K562 (cell line): ENCODE results near the gene PDCL3. TPM values are rescaled to one million over a fixed set of nuclear protein-coding genes. Genes with fewer than 3 reads are reported as not detected.
A peak's percentile ranks its signal among the peaks of the same experiment; 100 is the strongest.

ENCODE experiments used
- CXXC5 ChIP-seq: fragments of 250-450 bp; sonication (Bioruptor Pico); IDR thresholded peaks from 2 replicates; pipeline ENCODE4 v1.8.0; 2022; ENCODE audit warnings: inconsistent platforms, mild to moderate bottlenecking, moderate library complexity
- EZH2 ChIP-seq: IDR thresholded peaks from 2 replicates; pipeline ENCODE4 v1.6.1; 2012; ENCODE audit warnings: low read depth, mild to moderate bottlenecking, inconsistent platforms, low read length, borderline replicate concordance
- GTF2F1 ChIP-seq: IDR thresholded peaks from 2 replicates; pipeline ENCODE4 v1.6.1; 2011; ENCODE audit warnings: low read depth, low read length, improper control_type of control experiment
- HOXB6 ChIP-seq: fragments of 250-450 bp; sonication (Bioruptor Pico); IDR thresholded peaks from 2 replicates; pipeline ENCODE4 v1.5.1; 2022; ENCODE audit warnings: mild to moderate bottlenecking, borderline replicate concordance
- NCOA2 ChIP-seq, 2 experiments: fragments of 450-650 bp; IDR thresholded peaks; 2 replicates each; pipeline ENCODE4 v1.6.1; 2018; ENCODE audit warnings: mild to moderate bottlenecking in 2 of 2, moderate library complexity in 1 of 2; ENCODE audit not compliant: partially characterized antibody in 2 of 2
- NFXL1 ChIP-seq: fragments of 450-650 bp; formaldehyde crosslinking; IDR thresholded peaks from 2 replicates; pipeline ENCODE4 v1.4.0; 2021; ENCODE audit warnings: mild to moderate bottlenecking
- PHF21A ChIP-seq: fragments of 450-650 bp; IDR thresholded peaks from 2 replicates; pipeline ENCODE4 v1.6.1; 2017; ENCODE audit warnings: low read depth, borderline replicate concordance
- POLR2A ChIP-seq: fragments of 450-650 bp; conservative IDR thresholded peaks from 2 replicates; pipeline ENCODE4 v1.6.1; 2016
- ZNF766 ChIP-seq: fragments of 200-800 bp; sonication (Bioruptor generic); conservative IDR thresholded peaks from 2 replicates; pipeline ENCODE4 v1.6.1; 2016; ENCODE audit warnings: missing genetic modification characterization, missing compliant biosample characterization
- ZNF785 ChIP-seq: fragments of 250-450 bp; sonication (Bioruptor Pico); IDR thresholded peaks from 2 replicates; pipeline ENCODE4 v1.4.0; 2020; ENCODE audit warnings: mild to moderate bottlenecking
- polyA plus RNA-seq, 8 experiments: library from polyadenylated mRNA; depleted of rRNA in 4 of 8; stranded (reverse) in 5 of 8; unstranded in 3 of 8; fragments of >200 nt; fragmentation: Nextera tagmentation in 2 of 8; fragmentation: Illumina TruSeq in 1 of 8; extraction: Ambion mirVana in 2 of 8; extraction: Trizol in 1 of 8; gene quantifications; 2 replicates each; pipeline versions ENCODE4 v1.2.1 to v1.2.3, GENCODE V29; 2011 to 2014; ENCODE audit warnings: inconsistent platforms in 1 of 8, missing spikeins in 1 of 8
- total RNA-seq, 7 experiments: library from RNA; depleted of rRNA in 6 of 7; stranded (reverse); fragments of >200 nt in 6 of 7; fragmentation: Illumina TruSeq in 2 of 7; extraction: Trizol in 2 of 7; gene quantifications; 2 replicates each; pipeline versions ENCODE4 v1.2.1 to v1.2.3, GENCODE V29; 2011 to 2021; ENCODE audit warnings: low replicate concordance in 1 of 7
- TF ChIP-seq, protein P1 (sequence below), 2 experiments: fragments of 450-650 bp; IDR thresholded peaks; 2 replicates each; pipeline ENCODE4 v1.6.1; 2018; ENCODE audit warnings: mild to moderate bottlenecking in 2 of 2, low read depth in 1 of 2; ENCODE audit not compliant: partially characterized antibody in 2 of 2
- TF ChIP-seq, protein P2 (sequence below): fragments of 450-650 bp; IDR thresholded peaks from 2 replicates; pipeline ENCODE4 v1.7.1; 2018; ENCODE audit warnings: mild to moderate bottlenecking, low read depth; ENCODE audit not compliant: partially characterized antibody
- TF ChIP-seq, protein P3 (sequence below): fragments of 250-450 bp; sonication (Bioruptor Pico); IDR thresholded peaks from 2 replicates; pipeline ENCODE4 v1.5.0; 2021
- TF ChIP-seq, protein P4 (sequence below): fragments of 450-650 bp; IDR thresholded peaks from 2 replicates; pipeline ENCODE4 v1.6.1; 2016; ENCODE audit warnings: borderline replicate concordance
- TF ChIP-seq, protein P5 (sequence below), 2 experiments: fragments of 450-650 bp; conservative IDR thresholded peaks; 2 replicates each; pipeline ENCODE4 v1.6.1; 2017; ENCODE audit warnings: mild to moderate bottlenecking in 2 of 2, moderate library complexity in 2 of 2

PDCL3 gene
- total and polyA plus RNA-seq, 9 of the 15 experiments (the other 6 are each of a cell fraction or from before 2014, with no cell fraction given) = 16.6 to 76.7 (median 26.9) TPM

DNA sequence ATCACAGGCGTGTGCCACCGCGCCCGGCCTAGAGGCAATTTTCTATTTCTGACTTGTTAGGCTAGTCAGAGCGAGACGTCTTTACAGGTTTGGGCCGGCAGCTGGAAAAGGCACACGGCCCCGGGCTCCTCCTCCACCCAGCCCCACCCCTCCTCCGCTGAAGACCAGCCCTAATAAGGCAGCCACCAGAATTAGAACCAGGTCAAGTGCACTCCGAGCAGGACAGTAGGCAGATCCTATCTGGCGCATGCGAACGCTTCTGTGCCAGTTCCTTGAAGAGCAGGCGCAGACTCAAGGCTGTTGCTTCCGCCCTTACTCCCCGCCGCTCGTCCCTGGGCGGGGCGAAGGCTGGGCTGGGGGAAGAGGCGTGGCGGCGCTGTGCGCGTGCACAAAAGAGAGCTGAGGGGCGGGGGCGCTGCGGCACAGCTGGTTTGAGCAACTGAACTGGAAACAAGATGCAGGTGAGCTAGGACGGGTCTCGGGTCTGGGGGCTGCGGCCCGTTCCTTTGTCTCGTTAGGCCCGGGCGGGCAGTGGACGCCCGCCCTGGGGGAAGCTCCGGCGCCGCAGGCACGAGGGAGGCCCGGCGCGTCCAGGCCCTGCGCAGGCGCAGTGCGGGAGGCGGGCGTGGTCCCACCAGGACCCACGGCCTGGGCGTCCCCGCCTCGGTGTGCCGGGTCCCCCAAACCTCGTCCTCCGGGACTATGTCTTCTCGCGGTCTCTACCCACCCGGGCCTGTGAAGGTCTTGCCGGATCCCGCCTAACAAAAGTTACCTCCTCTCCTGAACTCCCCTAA is at the start of gene PDCL3 (continued):
- TF ChIP-seq HOXB6 (no peak), PHF21A (peak; percentile 11; the same call in 1 of the 2 replicates), CXXC5 (CRISPR knock-in tag) (peak; percentile 76), ZNF785 (no peak), NCOA2 (IDR thresholded peaks at IDR 0.05; ENCODE audit: partially characterized antibody in 2 of 2) (no peak), ZNF766 (CRISPR knock-in tag) (no peak), POLR2A (peak; percentile 90), GTF2F1 (0 out of 2 replicates have a peak, but pooled peaks have one; percentile 31), NFXL1 (no peak), EZH2 (no peak)
- TF ChIP-seq, protein P1, sequence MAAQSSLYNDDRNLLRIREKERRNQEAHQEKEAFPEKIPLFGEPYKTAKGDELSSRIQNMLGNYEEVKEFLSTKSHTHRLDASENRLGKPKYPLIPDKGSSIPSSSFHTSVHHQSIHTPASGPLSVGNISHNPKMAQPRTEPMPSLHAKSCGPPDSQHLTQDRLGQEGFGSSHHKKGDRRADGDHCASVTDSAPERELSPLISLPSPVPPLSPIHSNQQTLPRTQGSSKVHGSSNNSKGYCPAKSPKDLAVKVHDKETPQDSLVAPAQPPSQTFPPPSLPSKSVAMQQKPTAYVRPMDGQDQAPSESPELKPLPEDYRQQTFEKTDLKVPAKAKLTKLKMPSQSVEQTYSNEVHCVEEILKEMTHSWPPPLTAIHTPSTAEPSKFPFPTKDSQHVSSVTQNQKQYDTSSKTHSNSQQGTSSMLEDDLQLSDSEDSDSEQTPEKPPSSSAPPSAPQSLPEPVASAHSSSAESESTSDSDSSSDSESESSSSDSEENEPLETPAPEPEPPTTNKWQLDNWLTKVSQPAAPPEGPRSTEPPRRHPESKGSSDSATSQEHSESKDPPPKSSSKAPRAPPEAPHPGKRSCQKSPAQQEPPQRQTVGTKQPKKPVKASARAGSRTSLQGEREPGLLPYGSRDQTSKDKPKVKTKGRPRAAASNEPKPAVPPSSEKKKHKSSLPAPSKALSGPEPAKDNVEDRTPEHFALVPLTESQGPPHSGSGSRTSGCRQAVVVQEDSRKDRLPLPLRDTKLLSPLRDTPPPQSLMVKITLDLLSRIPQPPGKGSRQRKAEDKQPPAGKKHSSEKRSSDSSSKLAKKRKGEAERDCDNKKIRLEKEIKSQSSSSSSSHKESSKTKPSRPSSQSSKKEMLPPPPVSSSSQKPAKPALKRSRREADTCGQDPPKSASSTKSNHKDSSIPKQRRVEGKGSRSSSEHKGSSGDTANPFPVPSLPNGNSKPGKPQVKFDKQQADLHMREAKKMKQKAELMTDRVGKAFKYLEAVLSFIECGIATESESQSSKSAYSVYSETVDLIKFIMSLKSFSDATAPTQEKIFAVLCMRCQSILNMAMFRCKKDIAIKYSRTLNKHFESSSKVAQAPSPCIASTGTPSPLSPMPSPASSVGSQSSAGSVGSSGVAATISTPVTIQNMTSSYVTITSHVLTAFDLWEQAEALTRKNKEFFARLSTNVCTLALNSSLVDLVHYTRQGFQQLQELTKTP (IDR thresholded peaks at IDR 0.05; ENCODE audit: low read depth in 1 of 2, partially characterized antibody in 2 of 2) = no peak
- TF ChIP-seq, protein P2, sequence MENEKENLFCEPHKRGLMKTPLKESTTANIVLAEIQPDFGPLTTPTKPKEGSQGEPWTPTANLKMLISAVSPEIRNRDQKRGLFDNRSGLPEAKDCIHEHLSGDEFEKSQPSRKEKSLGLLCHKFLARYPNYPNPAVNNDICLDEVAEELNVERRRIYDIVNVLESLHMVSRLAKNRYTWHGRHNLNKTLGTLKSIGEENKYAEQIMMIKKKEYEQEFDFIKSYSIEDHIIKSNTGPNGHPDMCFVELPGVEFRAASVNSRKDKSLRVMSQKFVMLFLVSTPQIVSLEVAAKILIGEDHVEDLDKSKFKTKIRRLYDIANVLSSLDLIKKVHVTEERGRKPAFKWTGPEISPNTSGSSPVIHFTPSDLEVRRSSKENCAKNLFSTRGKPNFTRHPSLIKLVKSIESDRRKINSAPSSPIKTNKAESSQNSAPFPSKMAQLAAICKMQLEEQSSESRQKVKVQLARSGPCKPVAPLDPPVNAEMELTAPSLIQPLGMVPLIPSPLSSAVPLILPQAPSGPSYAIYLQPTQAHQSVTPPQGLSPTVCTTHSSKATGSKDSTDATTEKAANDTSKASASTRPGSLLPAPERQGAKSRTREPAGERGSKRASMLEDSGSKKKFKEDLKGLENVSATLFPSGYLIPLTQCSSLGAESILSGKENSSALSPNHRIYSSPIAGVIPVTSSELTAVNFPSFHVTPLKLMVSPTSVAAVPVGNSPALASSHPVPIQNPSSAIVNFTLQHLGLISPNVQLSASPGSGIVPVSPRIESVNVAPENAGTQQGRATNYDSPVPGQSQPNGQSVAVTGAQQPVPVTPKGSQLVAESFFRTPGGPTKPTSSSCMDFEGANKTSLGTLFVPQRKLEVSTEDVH = peak; percentile 40
- TF ChIP-seq, protein P3, sequence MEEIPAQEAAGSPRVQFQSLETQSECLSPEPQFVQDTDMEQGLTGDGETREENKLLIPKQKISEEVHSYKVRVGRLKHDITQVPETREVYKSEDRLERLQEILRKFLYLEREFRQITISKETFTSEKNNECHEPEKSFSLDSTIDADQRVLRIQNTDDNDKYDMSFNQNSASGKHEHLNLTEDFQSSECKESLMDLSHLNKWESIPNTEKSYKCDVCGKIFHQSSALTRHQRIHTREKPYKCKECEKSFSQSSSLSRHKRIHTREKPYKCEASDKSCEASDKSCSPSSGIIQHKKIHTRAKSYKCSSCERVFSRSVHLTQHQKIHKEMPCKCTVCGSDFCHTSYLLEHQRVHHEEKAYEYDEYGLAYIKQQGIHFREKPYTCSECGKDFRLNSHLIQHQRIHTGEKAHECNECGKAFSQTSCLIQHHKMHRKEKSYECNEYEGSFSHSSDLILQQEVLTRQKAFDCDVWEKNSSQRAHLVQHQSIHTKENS (CRISPR knock-in tag) = no peak
- TF ChIP-seq, protein P4, sequence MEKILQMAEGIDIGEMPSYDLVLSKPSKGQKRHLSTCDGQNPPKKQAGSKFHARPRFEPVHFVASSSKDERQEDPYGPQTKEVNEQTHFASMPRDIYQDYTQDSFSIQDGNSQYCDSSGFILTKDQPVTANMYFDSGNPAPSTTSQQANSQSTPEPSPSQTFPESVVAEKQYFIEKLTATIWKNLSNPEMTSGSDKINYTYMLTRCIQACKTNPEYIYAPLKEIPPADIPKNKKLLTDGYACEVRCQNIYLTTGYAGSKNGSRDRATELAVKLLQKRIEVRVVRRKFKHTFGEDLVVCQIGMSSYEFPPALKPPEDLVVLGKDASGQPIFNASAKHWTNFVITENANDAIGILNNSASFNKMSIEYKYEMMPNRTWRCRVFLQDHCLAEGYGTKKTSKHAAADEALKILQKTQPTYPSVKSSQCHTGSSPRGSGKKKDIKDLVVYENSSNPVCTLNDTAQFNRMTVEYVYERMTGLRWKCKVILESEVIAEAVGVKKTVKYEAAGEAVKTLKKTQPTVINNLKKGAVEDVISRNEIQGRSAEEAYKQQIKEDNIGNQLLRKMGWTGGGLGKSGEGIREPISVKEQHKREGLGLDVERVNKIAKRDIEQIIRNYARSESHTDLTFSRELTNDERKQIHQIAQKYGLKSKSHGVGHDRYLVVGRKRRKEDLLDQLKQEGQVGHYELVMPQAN = peak; percentile 49; the same call in 1 of the 2 replicates
- TF ChIP-seq, protein P5, sequence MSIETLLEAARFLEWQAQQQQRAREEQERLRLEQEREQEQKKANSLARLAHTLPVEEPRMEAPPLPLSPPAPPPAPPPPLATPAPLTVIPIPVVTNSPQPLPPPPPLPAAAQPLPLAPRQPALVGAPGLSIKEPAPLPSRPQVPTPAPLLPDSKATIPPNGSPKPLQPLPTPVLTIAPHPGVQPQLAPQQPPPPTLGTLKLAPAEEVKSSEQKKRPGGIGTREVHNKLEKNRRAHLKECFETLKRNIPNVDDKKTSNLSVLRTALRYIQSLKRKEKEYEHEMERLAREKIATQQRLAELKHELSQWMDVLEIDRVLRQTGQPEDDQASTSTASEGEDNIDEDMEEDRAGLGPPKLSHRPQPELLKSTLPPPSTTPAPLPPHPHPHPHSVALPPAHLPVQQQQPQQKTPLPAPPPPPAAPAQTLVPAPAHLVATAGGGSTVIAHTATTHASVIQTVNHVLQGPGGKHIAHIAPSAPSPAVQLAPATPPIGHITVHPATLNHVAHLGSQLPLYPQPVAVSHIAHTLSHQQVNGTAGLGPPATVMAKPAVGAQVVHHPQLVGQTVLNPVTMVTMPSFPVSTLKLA (conservative IDR thresholded peaks at IDR 0.05) = peak; percentile 92 to 95
